Mesothelial cell of epicardium (in vitro differentiated cells): ENCODE measurements around the gene EMP2. TPM values are rescaled to one million over a fixed set of nuclear protein-coding genes. Genes with fewer than 3 reads are reported as not detected.
A peak's percentile ranks its signal among the peaks of the same experiment; 100 is the strongest.

Source experiments
- DNase-seq, 2 experiments: peaks; one replicate each; pipeline ENCODE4 v3.0.0; 2021; ENCODE audit warnings: low spot score in 2 of 2; ENCODE audit not compliant: unreplicated experiment in 2 of 2
- H3K27ac Mint-ChIP-seq: 2 replicates; pipeline ENCODE4 v1.8.0; 2021; ENCODE audit warnings: mixed read lengths
- H3K27me3 Mint-ChIP-seq: 2 replicates; pipeline ENCODE4 v1.8.0; 2021; ENCODE audit warnings: low read depth, mixed read lengths
- H3K36me3 Mint-ChIP-seq: 2 replicates; pipeline ENCODE4 v1.8.0; 2021; ENCODE audit warnings: mixed read lengths
- H3K4me1 Mint-ChIP-seq: 2 replicates; pipeline ENCODE4 v1.8.0; 2021; ENCODE audit warnings: mixed read lengths
- H3K4me3 Mint-ChIP-seq: 2 replicates; pipeline ENCODE4 v1.8.0; 2021; ENCODE audit warnings: mild to moderate bottlenecking, moderate library complexity, mixed read lengths
- H3K9me3 Mint-ChIP-seq: 2 replicates; pipeline ENCODE4 v1.8.0; 2021; ENCODE audit warnings: mixed read lengths
- CTCF ChIP-seq: fragments of 200-600 bp; sonication (generic); IDR thresholded peaks from one replicate; pipeline ENCODE4 v1.5.0; 2021; ENCODE audit warnings: antibody characterized with exemption; ENCODE audit not compliant: unreplicated experiment
- total RNA-seq: library from RNA; stranded (reverse); gene quantifications from 3 replicates; pipeline ENCODE4 v1.2.1, GENCODE V29; 2021

EMP2 gene
- total RNA-seq, 1 donor from 2014 or later: 53.8 TPM

GRCh38 chr16:10589109-10589508, 8.7 kb upstream of the EMP2 start:
- no peak overlapping the region for H3K27ac Mint-ChIP-seq
- no peaks in the 10 kb centered on the region for H3K36me3 Mint-ChIP-seq
- no peak overlapping the region for H3K4me3 Mint-ChIP-seq
- no peaks in the 10 kb centered on the region for H3K9me3 Mint-ChIP-seq
- no peak for TF ChIP-seq CTCF
- no peak for DNase-seq
- peaks cover 5% of the 10 kb centered on the region for H3K4me1 Mint-ChIP-seq
- peaks cover 2% of the 10 kb centered on the region for H3K27me3 Mint-ChIP-seq

- no peak overlapping the region for H3K4me3 Mint-ChIP-seq
Measured at GRCh38 chr16:10587622-10588021, 7.2 kb upstream of the EMP2 start.

GRCh38 chr16:10584981-10585438, 4.6 kb upstream of the EMP2 start:
- Mint-ChIP-seq H3K9me3 (peaks cover 4% of the 10 kb centered on the region), H3K36me3 (no peaks in the 10 kb centered on the region), H3K27me3 (peaks cover 2% of the 10 kb centered on the region), H3K4me1 (peaks cover 15% of the 10 kb centered on the region), H3K27ac (no peak overlapping the region), H3K4me3 (no peak overlapping the region)
- TF ChIP-seq CTCF: no peak
- DNase-seq: no peak

More at GRCh38 chr16:10587622-10588021, 7.2 kb upstream of the EMP2 start:
- H3K36me3 Mint-ChIP-seq: no peaks in the 10 kb centered on the region
- no peak for TF ChIP-seq CTCF
- peaks cover 5% of the 10 kb centered on the region for H3K4me1 Mint-ChIP-seq
- H3K27ac Mint-ChIP-seq: no peak overlapping the region
- peaks cover 4% of the 10 kb centered on the region for H3K9me3 Mint-ChIP-seq
- H3K27me3 Mint-ChIP-seq: peaks cover 2% of the 10 kb centered on the region
- DNase-seq: no peak

GRCh38 chr16:10583269-10583668, 2.9 kb upstream of the EMP2 start:
- TF ChIP-seq CTCF: no peak
- H3K36me3 Mint-ChIP-seq: no peaks in the 10 kb centered on the region
- DNase-seq: no peak
- H3K27ac Mint-ChIP-seq: no peak overlapping the region
- H3K4me3 Mint-ChIP-seq: no peak overlapping the region
- H3K9me3 Mint-ChIP-seq: peaks cover 4% of the 10 kb centered on the region
- peaks cover 31% of the 10 kb centered on the region for H3K4me1 Mint-ChIP-seq
- no peaks in the 10 kb centered on the region for H3K27me3 Mint-ChIP-seq

DNA sequence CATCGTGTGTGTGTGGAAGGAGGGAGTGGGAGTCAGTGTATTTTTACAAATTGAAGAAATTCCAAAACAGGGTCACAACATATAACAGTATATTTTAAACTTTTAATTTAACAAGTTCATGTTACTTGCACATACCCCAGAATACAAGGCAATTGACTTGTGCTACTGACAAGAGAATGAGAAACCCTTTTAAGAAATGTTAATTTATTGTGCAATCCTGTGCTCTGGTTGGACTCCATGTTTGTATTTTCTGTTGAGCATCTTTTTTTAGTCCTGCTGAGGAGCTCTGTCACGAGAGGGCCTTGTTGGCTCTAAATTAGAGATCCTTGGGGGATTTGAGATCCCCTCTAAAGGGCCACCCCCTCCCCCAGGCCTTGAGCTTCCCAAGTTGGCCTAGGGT, 1.1 kb upstream of the EMP2 start:
- peaks cover 4% of the 10 kb centered on the region for H3K9me3 Mint-ChIP-seq
- H3K27me3 Mint-ChIP-seq: no peaks in the 10 kb centered on the region
- no peaks in the 10 kb centered on the region for H3K36me3 Mint-ChIP-seq
- H3K4me1 Mint-ChIP-seq: peaks cover 45% of the 10 kb centered on the region
- no peak for TF ChIP-seq CTCF
- DNase-seq: no peak
- H3K27ac Mint-ChIP-seq: peak overlapping the region; percentile 81
- H3K4me3 Mint-ChIP-seq: peak overlapping the region; percentile 75

DNA sequence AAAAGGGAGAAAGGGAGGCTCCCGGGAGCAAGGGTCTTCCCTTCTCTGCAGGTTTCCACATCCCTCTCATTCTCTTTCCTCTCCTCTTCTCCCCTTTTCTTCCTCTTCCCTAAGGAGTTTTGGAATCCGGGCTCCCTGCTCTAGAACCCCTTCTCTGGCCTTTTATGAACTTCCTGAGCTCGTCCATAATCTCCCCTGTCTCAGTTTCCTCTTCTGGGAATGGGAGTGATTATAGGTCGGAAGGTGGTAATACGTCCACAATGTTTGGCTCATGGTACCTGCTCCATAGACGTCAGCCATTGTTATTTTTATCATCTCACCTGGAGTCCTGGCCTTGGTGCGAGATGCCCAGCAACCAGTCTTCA, 467 bp upstream of the EMP2 start:
- H3K4me1 Mint-ChIP-seq: peaks cover 49% of the 10 kb centered on the region
- peak overlapping the region; percentile 81 for H3K27ac Mint-ChIP-seq

More for the DNA sequence above, 467 bp upstream of the EMP2 start:
- H3K9me3 Mint-ChIP-seq: peaks cover 4% of the 10 kb centered on the region
- no peaks in the 10 kb centered on the region for H3K27me3 Mint-ChIP-seq
- no peak for TF ChIP-seq CTCF
- H3K36me3 Mint-ChIP-seq: no peaks in the 10 kb centered on the region
- no peak for DNase-seq
- peak overlapping the region; percentile 75 for H3K4me3 Mint-ChIP-seq
